T-cell (primary cell): ENCODE measurements around the gene PDE4B. TPM values are rescaled to one million over a fixed set of nuclear protein-coding genes. Genes with fewer than 3 reads are reported as not detected.

Experiments used
- ATAC-seq, 4 experiments: fragments of 200-7000 bp in 3 of 4; fragments of 150-1000 bp in 1 of 4; cut with Tn5 transposase; replicated peaks in 1 of 4; 1 replicate in 3 of 4; 2 replicates in 1 of 4; pipeline ENCODE4 v1.10.0; 2021; ENCODE audit warnings: moderate library complexity in 3 of 4, mild to moderate bottlenecking in 2 of 4, moderate number of reproducible peaks in 1 of 4
- CTCF ChIA-PET, 2 donors: fragments of 300-600 bp; sonication (Branson Sonifier 250); formaldehyde crosslinking; loops; one replicate each; lab custom pipeline; 2022; ENCODE audit warnings: antibody characterized with exemption in 2 of 2; lab: Charles Lee
- POLR2A ChIA-PET, 2 donors: fragments of 300-600 bp; sonication (Branson Sonifier 250); formaldehyde crosslinking; loops; one replicate each; lab custom pipeline; 2022; ENCODE audit warnings: antibody characterized with exemption in 2 of 2; lab: Charles Lee
- DNase-seq, 35 experiments: peaks; one replicate each; pipeline versions ENCODE4 v3.0.0 to v3.0.0-alpha.2; 2013 to 2023
- H3K27ac ChIP-seq: one replicate; pipeline ENCODE4 v1.5.1; 2013; ENCODE audit warnings: low read length
- H3K27me3 ChIP-seq, 2 experiments: replicated peaks in 1 of 2; 1 replicate in 1 of 2; 2 replicates in 1 of 2; pipeline versions ENCODE4 v1.6.1 to v1.7.0; 2013; ENCODE audit warnings: low read length in 1 of 2, mixed read lengths in 1 of 2; ENCODE audit not compliant: control insufficient read depth in 2 of 2, insufficient read depth in 2 of 2; ENCODE audit errors: extremely low read depth in 1 of 2
- H3K36me3 ChIP-seq, 2 donors: 1 replicate in 1 of 2; 2 replicates in 1 of 2; pipeline versions ENCODE4 v1.6.1 to v1.7.0; 2013; ENCODE audit warnings: low read length in 1 of 2; ENCODE audit not compliant: control insufficient read depth in 2 of 2, insufficient read depth in 1 of 2; ENCODE audit errors: extremely low read depth in 1 of 2
- H3K4me1 ChIP-seq, 2 experiments: 1 replicate in 1 of 2; 2 replicates in 1 of 2; pipeline versions ENCODE4 v1.6.1 to v1.7.0; 2013; ENCODE audit warnings: low read length in 2 of 2, mixed read lengths in 1 of 2; ENCODE audit not compliant: insufficient read depth in 2 of 2, control insufficient read depth in 1 of 2; ENCODE audit errors: extremely low read depth in 1 of 2
- H3K4me3 ChIP-seq, 2 donors: 1 replicate in 1 of 2; 2 replicates in 1 of 2; pipeline versions ENCODE4 v1.5.1 to v1.7.0; 2013; ENCODE audit warnings: mild to moderate bottlenecking in 2 of 2, low read length in 1 of 2, moderate library complexity in 1 of 2; ENCODE audit not compliant: control insufficient read depth in 1 of 2; ENCODE audit errors: extremely low read depth in 1 of 2
- H3K9me3 ChIP-seq: 2 replicates; pipeline ENCODE4 v1.7.0; 2013
- H3K27ac Mint-ChIP-seq, 2 donors: one replicate each; pipeline ENCODE4 v1.8.0; 2020 to 2021; ENCODE audit warnings: mild to moderate bottlenecking in 2 of 2, mixed read lengths in 2 of 2
- H3K27me3 Mint-ChIP-seq, 2 donors: one replicate each; pipeline ENCODE4 v1.8.0; 2021 to 2022; ENCODE audit warnings: mixed read lengths in 2 of 2
- H3K36me3 Mint-ChIP-seq: one replicate; pipeline ENCODE4 v1.8.0; 2021; ENCODE audit warnings: mixed read lengths
- H3K4me1 Mint-ChIP-seq, 3 donors: one replicate each; pipeline ENCODE4 v1.8.0; 2020 to 2022; ENCODE audit warnings: mixed read lengths in 3 of 3, mild to moderate bottlenecking in 1 of 3
- H3K4me3 Mint-ChIP-seq, 3 donors: one replicate each; pipeline ENCODE4 v1.8.0; 2020 to 2022; ENCODE audit warnings: mild to moderate bottlenecking in 3 of 3, mixed read lengths in 3 of 3, moderate library complexity in 3 of 3
- H3K9me3 Mint-ChIP-seq, 3 donors: one replicate each; pipeline ENCODE4 v1.8.0; 2020 to 2022; ENCODE audit warnings: mixed read lengths in 3 of 3
- WGBS: methylation state at CpG from one replicate; pipeline ENCODE4 v1.1.5; 2013; ENCODE audit warnings: missing lambda C conversion rate; ENCODE audit not compliant: insufficient coverage; 5-methylcytosine and 5-hydroxymethylcytosine counted together
- total RNA-seq, 35 experiments: library from RNA in 6 of 35; stranded (reverse) in 6 of 35; fragments of 120-200 nt in 1 of 35; gene quantifications; one replicate each; pipeline versions ENCODE4 v1.2.1 to v1.2.4 and lab custom pipeline; 2013 to 2026

Gene PDE4B
- total RNA-seq, 5 donors from 2014 or later (not counting 1 experiment from before 2014, with no cell fraction given), result 46.3 to 103 (median 54.1) TPM

DNA sequence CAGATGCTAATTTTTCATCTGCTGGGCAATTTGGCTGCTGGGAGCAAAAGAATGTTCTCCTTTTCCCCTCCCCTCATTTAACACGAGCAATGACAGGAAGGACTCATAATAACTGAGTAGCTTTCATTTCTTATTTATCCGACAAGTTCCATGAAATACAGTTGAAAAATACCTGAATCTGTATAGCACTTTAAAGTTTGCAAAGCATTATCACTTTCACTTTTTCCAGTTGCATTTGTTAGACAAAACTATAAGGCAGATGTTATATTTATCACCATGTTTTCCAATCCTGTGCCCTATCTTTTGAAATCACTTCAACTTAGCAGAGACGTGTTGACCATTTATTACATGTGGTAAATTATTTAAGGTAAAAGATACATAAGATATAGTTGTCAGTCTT lies 390.7 kb downstream of the PDE4B start:
- Histone ChIP-seq H3K4me1 (peaks cover 0 to 26% of the 10 kb centered on the region in 2 experiments), H3K4me3 (no peak overlapping the region), H3K36me3 (no peaks in the 10 kb centered on the region), H3K27ac (no peak overlapping the region), H3K27me3 (no peaks in the 10 kb centered on the region), H3K9me3 (no peaks in the 10 kb centered on the region)
- H3K27me3 Mint-ChIP-seq, result no peaks in the 10 kb centered on the region
- ATAC-seq (no peak), DNase-seq (no peak)
- ChIA-PET CTCF (interaction anchor here in 1 of 2 donors (1.2 to 1.3 kb wide), 2 partner anchors 60 to 262 kb away, joined by 3 to 4 read pairs; no protein-coding TSS in a partner anchor), POLR2A (interaction anchor here in 1 of 2 donors (1.1 kb wide), 1 partner anchor 13 kb away, joined by 3 read pairs; no protein-coding TSS in a partner anchor)
- H3K9me3 Mint-ChIP-seq, result no peaks in the 10 kb centered on the region
- H3K27ac Mint-ChIP-seq, result peak overlapping the region in 1 of 2 donors; percentile 3
- no peaks in the 10 kb centered on the region for H3K36me3 Mint-ChIP-seq
- no peak overlapping the region for H3K4me3 Mint-ChIP-seq
- no CpG with 5 or more reads among the region's 3 CpGs for WGBS
- peaks cover 22 to 24% (median 24%) of the 10 kb centered on the region in 3 donors for H3K4me1 Mint-ChIP-seq

DNA sequence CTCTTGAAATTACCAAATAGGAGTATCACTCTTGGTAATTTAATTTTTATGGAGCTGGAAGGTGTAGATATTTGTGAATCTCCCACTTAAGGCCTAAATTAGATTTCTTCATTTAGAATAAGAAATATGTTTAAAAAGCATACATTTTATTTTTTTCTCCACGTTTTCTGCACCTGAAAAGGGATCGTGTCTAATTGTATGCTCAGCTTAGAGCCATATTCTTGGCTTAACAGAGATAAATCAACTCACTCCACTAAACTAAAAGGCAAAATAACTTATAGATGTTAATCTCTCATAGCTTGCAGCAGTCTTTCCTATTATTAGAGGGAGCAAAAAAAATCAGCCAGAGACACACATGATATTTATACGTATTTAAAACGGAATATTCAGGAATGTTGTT lies 404.4 kb downstream of the PDE4B start:
- no peak overlapping the region for H3K4me3 ChIP-seq
- DNase-seq, result no peak
- Mint-ChIP-seq H3K36me3 (no peaks in the 10 kb centered on the region), H3K27me3 (peaks cover 4 to 9% of the 10 kb centered on the region in 2 donors), H3K9me3 (no peaks in the 10 kb centered on the region), H3K27ac (no peak overlapping the region), H3K4me1 (no peaks in the 10 kb centered on the region), H3K4me3 (no peak overlapping the region)
- no peak overlapping the region for H3K27ac ChIP-seq
- ChIA-PET POLR2A (no interaction called here), CTCF (no interaction called here)
- no peak for ATAC-seq
- no peaks in the 10 kb centered on the region for H3K36me3 ChIP-seq
- no CpG with 5 or more reads among the region's 4 CpGs for WGBS
- no peaks in the 10 kb centered on the region for H3K9me3 ChIP-seq
- H3K4me1 ChIP-seq, result no peaks in the 10 kb centered on the region
- H3K27me3 ChIP-seq, result no peaks in the 10 kb centered on the region

DNA sequence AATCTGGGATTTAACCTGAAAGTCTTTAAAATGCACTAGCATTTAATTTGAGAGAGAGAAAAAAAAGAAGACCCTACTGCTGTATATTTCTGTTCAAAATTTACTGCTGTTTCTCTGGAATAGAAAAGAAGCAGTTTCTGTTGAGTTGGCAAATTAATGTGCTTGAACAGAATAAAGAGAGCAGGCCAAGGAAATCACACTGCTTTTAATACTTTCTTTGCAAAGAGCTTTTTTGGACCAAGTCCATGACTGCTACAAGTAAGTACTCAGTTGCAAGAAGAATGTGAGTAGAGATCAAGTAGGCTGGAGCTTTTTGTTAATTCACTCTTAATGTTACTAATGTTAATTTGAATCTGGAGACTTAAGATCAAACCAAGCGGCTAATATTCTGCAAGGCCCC lies 405.1 kb downstream of the PDE4B start:
- DNase-seq (no peak), ATAC-seq (no peak)
- Histone ChIP-seq H3K4me3 (no peak overlapping the region), H3K36me3 (no peaks in the 10 kb centered on the region), H3K27me3 (no peaks in the 10 kb centered on the region), H3K4me1 (no peaks in the 10 kb centered on the region), H3K9me3 (no peaks in the 10 kb centered on the region), H3K27ac (no peak overlapping the region)
- no peaks in the 10 kb centered on the region for H3K9me3 Mint-ChIP-seq
- WGBS, result no CpG with 5 or more reads among the region's 1 CpG
- POLR2A ChIA-PET, result no interaction called here
- H3K4me3 Mint-ChIP-seq, result no peak overlapping the region
- no peaks in the 10 kb centered on the region for H3K4me1 Mint-ChIP-seq
- peaks cover 0 to 7% of the 10 kb centered on the region in 2 donors for H3K27me3 Mint-ChIP-seq
- CTCF ChIA-PET, result no interaction called here
- no peaks in the 10 kb centered on the region for H3K36me3 Mint-ChIP-seq
- peak overlapping the region in 1 of 2 donors; percentile 16 for H3K27ac Mint-ChIP-seq

DNA sequence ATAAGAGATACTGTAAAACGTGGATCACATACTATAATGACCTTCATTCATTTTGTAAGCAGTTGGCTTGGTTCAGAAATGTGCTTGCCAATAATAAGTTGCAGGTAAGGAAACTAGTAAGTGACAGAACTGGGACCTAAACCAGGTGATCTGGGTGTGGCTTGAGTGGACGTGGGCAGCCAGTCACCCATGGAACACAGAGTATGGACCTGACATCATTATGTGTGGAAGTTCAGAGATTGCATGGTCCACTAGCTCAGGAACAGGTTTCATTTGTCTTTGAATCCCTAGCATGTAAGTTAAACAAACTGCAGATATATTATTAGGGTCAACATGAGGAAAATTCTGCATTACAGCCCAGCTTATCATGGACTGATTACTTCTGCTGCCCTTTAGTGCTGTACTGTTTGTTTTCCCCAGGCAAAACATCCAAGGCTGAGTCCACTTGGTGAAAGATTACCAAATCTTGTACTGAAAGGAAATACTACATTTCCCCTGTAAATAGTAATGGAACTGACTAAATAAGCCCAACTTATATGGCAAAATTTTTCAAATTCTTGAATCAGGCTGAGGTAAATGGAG lies 414.0 kb downstream of the PDE4B start:
- Mint-ChIP-seq H3K27ac (no peak overlapping the region), H3K36me3 (peaks cover 3% of the 10 kb centered on the region), H3K27me3 (peaks cover 7 to 12% of the 10 kb centered on the region in 2 donors), H3K4me1 (peaks cover 0 to 7% (median 0%) of the 10 kb centered on the region in 3 donors), H3K9me3 (peaks cover 3 to 7% (median 4%) of the 10 kb centered on the region in 3 donors), H3K4me3 (no peak overlapping the region)
- ATAC-seq, result no peak
- ChIA-PET POLR2A (interaction anchor here in 1 of 2 donors (0.6 kb wide), 1 partner anchor 59 kb away, joined by 3 read pairs; no protein-coding TSS in a partner anchor), CTCF (interaction anchor here in 1 of 2 donors (1.6 kb wide), 1 partner anchor 246 kb away, joined by 3 read pairs; no protein-coding TSS in a partner anchor)
- peaks cover 0 to 4% of the 10 kb centered on the region in 2 experiments for H3K27me3 ChIP-seq
- H3K9me3 ChIP-seq, result no peaks in the 10 kb centered on the region
- no peak overlapping the region for H3K27ac ChIP-seq
- DNase-seq, result no peak
- no peaks in the 10 kb centered on the region for H3K36me3 ChIP-seq
- H3K4me3 ChIP-seq, result no peak overlapping the region
- WGBS, result no CpG with 5 or more reads among the region's 2 CpGs
- H3K4me1 ChIP-seq, result no peaks in the 10 kb centered on the region

DNA sequence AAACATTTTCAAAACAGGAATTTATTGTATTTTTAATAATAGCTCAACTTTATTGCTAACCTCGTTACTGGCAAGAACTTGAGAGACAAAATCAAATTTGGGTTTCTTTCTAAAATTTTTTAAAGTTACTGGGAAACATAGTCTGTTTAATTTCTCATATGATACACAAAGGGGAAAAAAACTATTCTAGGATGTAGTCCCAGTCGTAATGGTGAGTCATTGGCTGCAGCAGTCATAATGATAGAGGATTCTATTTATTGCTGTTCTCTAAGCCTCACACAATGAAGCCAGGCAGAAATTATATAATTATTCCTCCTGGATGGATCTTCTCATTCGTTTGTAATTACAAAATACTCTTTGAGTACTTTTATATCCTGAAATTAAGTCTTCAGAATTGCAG lies 414.8 kb downstream of the PDE4B start:
- ChIA-PET CTCF (interaction anchor here in 1 of 2 donors (1.6 kb wide), 1 partner anchor 247 kb away, joined by 3 read pairs; no protein-coding TSS in a partner anchor), POLR2A (no interaction called here)
- H3K4me1 Mint-ChIP-seq, result peaks cover 0 to 7% (median 0%) of the 10 kb centered on the region in 3 donors
- Histone ChIP-seq H3K9me3 (no peaks in the 10 kb centered on the region), H3K27me3 (peaks cover 0 to 4% of the 10 kb centered on the region in 2 experiments), H3K27ac (no peak overlapping the region), H3K36me3 (no peaks in the 10 kb centered on the region), H3K4me1 (no peaks in the 10 kb centered on the region), H3K4me3 (no peak overlapping the region)
- no peak overlapping the region for H3K27ac Mint-ChIP-seq
- no CpG with 5 or more reads among the region's 3 CpGs for WGBS
- peaks cover 7 to 12% of the 10 kb centered on the region in 2 donors for H3K27me3 Mint-ChIP-seq
- ATAC-seq (no peak), DNase-seq (no peak)
- H3K9me3 Mint-ChIP-seq, result peaks cover 3 to 7% (median 4%) of the 10 kb centered on the region in 3 donors
- peaks cover 3% of the 10 kb centered on the region for H3K36me3 Mint-ChIP-seq
- no peak overlapping the region for H3K4me3 Mint-ChIP-seq

DNA sequence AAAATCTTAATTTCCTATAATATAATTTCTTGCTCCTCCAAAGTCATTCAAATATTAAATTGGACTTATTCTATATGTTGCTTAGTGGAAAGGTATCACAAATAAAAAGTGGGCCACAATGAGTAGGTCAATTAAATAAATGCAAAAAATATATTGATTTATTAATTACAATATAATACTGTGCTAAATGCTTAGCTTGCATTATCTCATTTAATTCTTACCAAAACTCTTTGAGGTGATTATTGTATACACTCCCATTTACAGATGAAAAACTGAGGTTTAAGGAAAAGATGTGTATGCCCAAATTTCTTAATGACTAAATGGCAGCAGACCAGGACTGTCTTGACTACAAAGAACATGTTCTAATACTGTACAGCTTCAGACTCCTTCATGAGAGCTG lies 415.9 kb downstream of the PDE4B start:
- ChIA-PET POLR2A (interaction anchor here in 1 of 2 donors (0.6 kb wide), 1 partner anchor 197 kb away, joined by 4 read pairs; no protein-coding TSS in a partner anchor), CTCF (interaction anchor here (0.5 to 1.6 kb wide), 4 partner anchors 34 to 248 kb away, joined by 3 to 4 read pairs (median 3); no protein-coding TSS in a partner anchor)

More for the DNA sequence above, 415.9 kb downstream of the PDE4B start:
- H3K27me3 Mint-ChIP-seq, result peaks cover 7 to 12% of the 10 kb centered on the region in 2 donors
- DNase-seq (no peak), ATAC-seq (no peak)
- peaks cover 3% of the 10 kb centered on the region for H3K36me3 Mint-ChIP-seq
- no peak overlapping the region for H3K4me3 ChIP-seq
- peaks cover 3 to 4% (median 4%) of the 10 kb centered on the region in 3 donors for H3K9me3 Mint-ChIP-seq
- H3K4me1 Mint-ChIP-seq, result peaks cover 0 to 7% (median 0%) of the 10 kb centered on the region in 3 donors
- no peaks in the 10 kb centered on the region for H3K36me3 ChIP-seq
- H3K4me1 ChIP-seq, result no peaks in the 10 kb centered on the region
- peaks cover 0 to 4% of the 10 kb centered on the region in 2 experiments for H3K27me3 ChIP-seq
- no peak overlapping the region for H3K27ac ChIP-seq
- H3K27ac Mint-ChIP-seq, result no peak overlapping the region
- no peak overlapping the region for H3K4me3 Mint-ChIP-seq
- no peaks in the 10 kb centered on the region for H3K9me3 ChIP-seq
